ENCODE results near the gene ZC2HC1B.

DNA sequence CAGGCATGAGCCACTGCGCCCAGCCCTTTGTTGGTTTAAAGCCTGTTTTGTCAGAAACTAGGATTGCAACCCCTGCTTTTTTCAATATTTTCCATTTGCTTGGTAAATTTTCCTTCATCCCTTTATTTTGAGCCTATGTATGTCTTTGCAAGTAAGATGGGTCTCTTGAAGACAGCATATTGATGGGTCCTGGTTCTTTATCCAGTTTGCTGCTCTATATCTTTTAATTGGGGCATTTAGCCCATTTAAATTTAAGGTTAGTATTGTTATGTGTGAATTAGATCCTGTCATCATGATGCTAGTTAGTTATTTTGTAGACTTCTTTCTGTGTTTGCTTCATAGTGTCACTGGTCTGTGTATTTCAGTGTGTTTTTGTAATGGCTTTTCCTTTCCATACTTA is 46.8 kb downstream of the ZC2HC1B start:
- TF ChIP-seq, protein P1, sequence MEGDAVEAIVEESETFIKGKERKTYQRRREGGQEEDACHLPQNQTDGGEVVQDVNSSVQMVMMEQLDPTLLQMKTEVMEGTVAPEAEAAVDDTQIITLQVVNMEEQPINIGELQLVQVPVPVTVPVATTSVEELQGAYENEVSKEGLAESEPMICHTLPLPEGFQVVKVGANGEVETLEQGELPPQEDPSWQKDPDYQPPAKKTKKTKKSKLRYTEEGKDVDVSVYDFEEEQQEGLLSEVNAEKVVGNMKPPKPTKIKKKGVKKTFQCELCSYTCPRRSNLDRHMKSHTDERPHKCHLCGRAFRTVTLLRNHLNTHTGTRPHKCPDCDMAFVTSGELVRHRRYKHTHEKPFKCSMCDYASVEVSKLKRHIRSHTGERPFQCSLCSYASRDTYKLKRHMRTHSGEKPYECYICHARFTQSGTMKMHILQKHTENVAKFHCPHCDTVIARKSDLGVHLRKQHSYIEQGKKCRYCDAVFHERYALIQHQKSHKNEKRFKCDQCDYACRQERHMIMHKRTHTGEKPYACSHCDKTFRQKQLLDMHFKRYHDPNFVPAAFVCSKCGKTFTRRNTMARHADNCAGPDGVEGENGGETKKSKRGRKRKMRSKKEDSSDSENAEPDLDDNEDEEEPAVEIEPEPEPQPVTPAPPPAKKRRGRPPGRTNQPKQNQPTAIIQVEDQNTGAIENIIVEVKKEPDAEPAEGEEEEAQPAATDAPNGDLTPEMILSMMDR (conservative IDR thresholded peaks at IDR 0.05) = no peak
- TF ChIP-seq ZFX (IDR thresholded peaks at IDR 0.05) = no peak
